Activated CD4-positive, alpha-beta T cell treated with anti-CD3 and anti-CD28 coated beads, Interleukin-2, Interleukin-6, amounts not matched to agents 100 ng/mL and 50 ng/mL, durations not matched to agents 16 hours and 8 hours (primary cell): ENCODE results near the gene CD47.

Experiments
- DNase-seq: peaks from one replicate; pipeline ENCODE4 v3.0.0-alpha.2; 2020

Gene CD47

GRCh38 chr3:108011616-108012015, 79.2 kb downstream of the CD47 start:
- no peak for DNase-seq

GRCh38 chr3:108008931-108009639, 81.7 kb downstream of the CD47 start:
- DNase-seq: no peak

GRCh38 chr3:108008106-108008505, 82.7 kb downstream of the CD47 start:
- DNase-seq: no peak

- DNase-seq: no peak
These were observed 83.9 kb downstream of the CD47 start for GRCh38 chr3:108006881-108007331.

DNA sequence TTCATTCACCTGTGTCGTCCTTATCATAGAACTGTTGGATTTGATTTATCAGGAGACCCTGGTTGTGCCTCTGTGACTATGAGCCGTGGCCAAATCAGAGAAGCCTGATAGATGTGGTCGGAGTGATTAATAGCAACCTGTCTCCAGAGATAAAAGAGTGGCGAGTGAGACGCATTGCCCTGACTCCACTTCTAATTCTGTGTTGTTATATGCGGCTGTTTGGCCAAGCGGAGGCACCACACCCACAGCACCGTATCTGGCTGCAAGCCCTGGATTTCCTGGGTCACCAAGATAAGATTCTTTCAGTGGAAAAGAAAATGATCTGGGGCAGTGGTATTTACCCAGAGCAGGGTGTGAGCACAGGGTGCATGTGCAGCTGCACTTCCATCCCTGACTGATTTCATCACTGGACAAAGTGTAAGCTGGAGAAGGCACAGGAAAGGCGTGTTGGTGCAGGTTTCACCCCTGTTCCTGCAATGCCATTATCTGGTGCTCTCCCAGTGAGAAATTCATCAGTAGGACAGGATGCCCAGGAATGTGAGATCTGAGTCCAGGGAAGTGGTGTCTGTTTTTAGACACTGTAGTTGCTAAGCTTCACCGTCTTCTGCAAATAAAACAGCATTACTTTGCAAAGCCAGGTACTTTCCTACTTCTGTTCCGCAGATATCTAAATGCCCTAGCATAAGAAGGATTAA, 84.6 kb downstream of the CD47 start:
- no peak for DNase-seq

DNA sequence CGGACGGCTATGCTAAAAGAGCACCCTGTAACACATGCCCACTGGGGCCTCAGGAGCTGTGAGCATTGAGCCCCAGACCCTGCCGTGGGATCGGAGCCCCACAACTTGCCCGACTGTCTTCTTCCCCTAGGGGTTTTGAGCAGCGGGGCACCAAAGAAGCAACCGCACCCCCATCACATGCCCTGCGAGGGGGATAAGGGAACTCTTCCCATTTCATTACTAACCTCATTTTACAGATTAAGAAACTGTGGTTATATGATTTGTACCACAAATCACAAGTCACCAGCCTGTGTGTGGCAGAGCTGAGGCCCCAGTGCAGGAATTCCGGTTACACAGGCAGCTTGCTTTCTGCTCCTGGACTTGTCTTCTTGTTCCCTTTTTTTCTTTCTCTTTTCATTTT, 86.2 kb downstream of the CD47 start:
- no peak for DNase-seq

- DNase-seq: no peak
These were observed 89.4 kb downstream of the CD47 start for GRCh38 chr3:108001457-108001856.

DNA sequence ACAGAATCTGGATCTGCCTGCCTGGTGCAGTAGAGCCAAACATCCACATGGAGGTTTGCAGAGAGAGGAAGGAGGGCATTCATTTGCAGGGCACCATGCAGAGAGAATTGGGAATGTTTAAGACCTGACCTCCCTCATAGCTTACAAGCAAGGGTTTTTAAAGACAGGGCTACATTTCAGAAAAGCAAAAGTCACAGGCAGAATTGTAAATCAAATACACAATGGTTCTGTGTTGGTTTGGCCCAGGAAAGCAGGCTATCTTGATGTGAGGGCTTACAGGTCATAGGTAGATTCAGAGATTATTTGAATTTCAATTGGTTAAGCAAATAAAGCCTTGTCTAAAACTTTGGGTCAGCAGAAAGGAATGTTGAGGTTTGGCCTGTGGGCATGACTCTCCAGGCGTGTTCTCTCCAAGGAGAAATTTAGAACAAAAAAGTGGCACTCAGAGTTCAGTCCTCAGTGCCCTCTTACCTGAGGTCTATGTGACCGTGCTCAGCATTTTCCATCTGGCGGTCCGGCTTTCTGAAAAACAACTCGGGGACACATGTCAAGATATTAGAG, 91.5 kb downstream of the CD47 start:
- no peak for DNase-seq

GRCh38 chr3:107997671-107998070, 93.2 kb downstream of the CD47 start:
- no peak for DNase-seq

GRCh38 chr3:107995823-107996222, 95.0 kb downstream of the CD47 start:
- DNase-seq: no peak

DNA sequence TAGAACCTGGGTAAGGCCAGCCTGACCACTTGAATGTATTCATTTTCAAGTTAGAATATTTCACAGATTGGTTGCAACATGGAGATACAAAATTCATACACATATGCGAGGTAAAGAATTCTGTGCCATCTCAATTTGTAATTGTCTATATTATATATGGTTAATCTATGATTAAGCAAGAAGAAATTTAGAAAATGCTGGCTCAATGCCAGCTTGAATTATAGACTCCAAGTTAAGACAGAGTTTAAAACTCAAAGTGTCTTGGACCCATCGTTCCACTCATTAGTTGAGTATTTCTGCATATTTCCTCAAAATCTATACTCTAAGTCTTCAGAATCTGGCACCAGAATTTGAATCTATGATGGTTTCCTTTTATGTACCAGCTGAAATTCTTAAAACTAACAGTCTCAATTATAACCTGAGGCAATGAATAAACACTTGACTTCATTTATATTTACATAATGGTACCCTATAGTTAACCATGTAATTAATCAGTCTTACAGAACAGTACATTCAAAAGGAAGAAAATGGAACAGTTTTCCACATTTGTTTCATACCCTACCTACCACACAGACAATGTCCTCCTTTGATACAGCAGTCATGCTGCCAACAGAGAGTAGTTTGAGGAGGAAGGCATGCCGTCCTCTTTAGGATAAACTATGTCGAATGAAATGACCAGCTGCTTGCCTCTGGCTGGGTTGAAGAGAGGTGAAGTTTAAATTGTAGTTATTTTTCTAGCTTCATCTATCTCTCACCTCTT, 95.7 kb downstream of the CD47 start:
- DNase-seq: no peak

DNA sequence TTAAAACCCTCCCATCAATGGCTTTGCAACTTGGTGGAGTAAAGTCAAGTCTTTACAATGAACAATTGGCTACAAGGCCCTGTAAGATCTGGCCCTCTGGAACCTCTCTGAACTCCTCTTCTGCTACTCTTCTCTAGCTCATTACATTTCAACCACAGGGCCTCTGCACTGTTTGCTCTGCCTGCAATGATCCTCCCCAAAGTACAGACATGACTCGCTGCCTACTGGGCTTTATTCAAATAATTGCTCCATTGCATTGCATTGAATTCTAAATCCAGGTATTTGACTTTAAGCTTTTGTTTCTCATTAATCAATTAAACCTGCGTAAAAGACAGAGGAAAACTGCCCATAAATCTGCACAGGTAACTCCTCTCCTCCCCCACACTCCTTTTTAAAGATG, 96.7 kb downstream of the CD47 start:
- DNase-seq: no peak

- DNase-seq: no peak
These were observed 97.1 kb downstream of the CD47 start for GRCh38 chr3:107993771-107994170.
